Measurements from ENCODE around the gene USPL1. TPM values are rescaled to one million over a fixed set of nuclear protein-coding genes. Genes with fewer than 3 reads are reported as not detected.

Gene USPL1
- total RNA-seq, 6 experiments from 2014 or later = 5.6 to 11.2 (median 8.4) TPM

- ATAC-seq (peak; percentile 72 to 86 (median 78)), DNase-seq (peak in 2 of 3 donors; percentile 43 to 59)
- intact Hi-C loops (cut with DNase I) = no loop called here
- no peaks in the 10 kb centered on the region for H3K4me1 ChIP-seq
- TF ChIP-seq POLR2A (IDR thresholded peaks at IDR 0.05) = no peak
- TF ChIP-seq, protein P1, sequence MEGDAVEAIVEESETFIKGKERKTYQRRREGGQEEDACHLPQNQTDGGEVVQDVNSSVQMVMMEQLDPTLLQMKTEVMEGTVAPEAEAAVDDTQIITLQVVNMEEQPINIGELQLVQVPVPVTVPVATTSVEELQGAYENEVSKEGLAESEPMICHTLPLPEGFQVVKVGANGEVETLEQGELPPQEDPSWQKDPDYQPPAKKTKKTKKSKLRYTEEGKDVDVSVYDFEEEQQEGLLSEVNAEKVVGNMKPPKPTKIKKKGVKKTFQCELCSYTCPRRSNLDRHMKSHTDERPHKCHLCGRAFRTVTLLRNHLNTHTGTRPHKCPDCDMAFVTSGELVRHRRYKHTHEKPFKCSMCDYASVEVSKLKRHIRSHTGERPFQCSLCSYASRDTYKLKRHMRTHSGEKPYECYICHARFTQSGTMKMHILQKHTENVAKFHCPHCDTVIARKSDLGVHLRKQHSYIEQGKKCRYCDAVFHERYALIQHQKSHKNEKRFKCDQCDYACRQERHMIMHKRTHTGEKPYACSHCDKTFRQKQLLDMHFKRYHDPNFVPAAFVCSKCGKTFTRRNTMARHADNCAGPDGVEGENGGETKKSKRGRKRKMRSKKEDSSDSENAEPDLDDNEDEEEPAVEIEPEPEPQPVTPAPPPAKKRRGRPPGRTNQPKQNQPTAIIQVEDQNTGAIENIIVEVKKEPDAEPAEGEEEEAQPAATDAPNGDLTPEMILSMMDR (IDR thresholded peaks at IDR 0.05) = no peak
- no peaks in the 10 kb centered on the region for H3K36me3 ChIP-seq
- no peaks in the 10 kb centered on the region for H3K9me3 ChIP-seq
- no peak overlapping the region for H3K27ac ChIP-seq
- H3K27me3 ChIP-seq = no peaks in the 10 kb centered on the region
- WGBS (ENCODE audit: insufficient coverage, low coverage, low lambda C conversion rate, missing lambda C conversion rate) = 46% methylated on average over 13 of the region's 21 CpGs
- H3K4me3 ChIP-seq = no peak overlapping the region
These were observed 72.8 kb downstream of the USPL1 start for GRCh38 chr13:30690282-30691188.

GRCh38 chr13:30692113-30692512 lies 74.4 kb downstream of the USPL1 start:
- no peak for ATAC-seq
- H3K27ac ChIP-seq = no peak overlapping the region

GRCh38 chr13:30696278-30697176 lies 78.8 kb downstream of the USPL1 start:
- ATAC-seq (peak; percentile 78 to 84 (median 79)), DNase-seq (peak in 2 of 3 donors; percentile 27 to 63)
- TF ChIP-seq, protein P1 (IDR thresholded peaks at IDR 0.05) = no peak
- no peak for TF ChIP-seq POLR2A (IDR thresholded peaks at IDR 0.05)
- 11% methylated on average over 9 of the region's 11 CpGs for WGBS (ENCODE audit: insufficient coverage, low coverage, low lambda C conversion rate, missing lambda C conversion rate)
- intact Hi-C loops (cut with DNase I) = no loop called here
- Histone ChIP-seq H3K4me1 (no peaks in the 10 kb centered on the region), H3K27me3 (no peaks in the 10 kb centered on the region), H3K4me3 (no peak overlapping the region), H3K36me3 (no peaks in the 10 kb centered on the region), H3K9me3 (no peaks in the 10 kb centered on the region), H3K27ac (no peak overlapping the region)

More at GRCh38 chr13:30692113-30692512, 74.4 kb downstream of the USPL1 start:
- no peaks in the 10 kb centered on the region for H3K9me3 ChIP-seq
- H3K4me1 ChIP-seq = no peaks in the 10 kb centered on the region
- DNase-seq = no peak
- no peak for TF ChIP-seq POLR2A (IDR thresholded peaks at IDR 0.05)
- TF ChIP-seq, protein P1 (IDR thresholded peaks at IDR 0.05) = no peak
- H3K27me3 ChIP-seq = no peaks in the 10 kb centered on the region
- 80% methylated on average over 1 of the region's 1 CpG for WGBS (ENCODE audit: insufficient coverage, low coverage, low lambda C conversion rate, missing lambda C conversion rate)
- no peaks in the 10 kb centered on the region for H3K36me3 ChIP-seq
- intact Hi-C loops (cut with DNase I) = no loop called here
- H3K4me3 ChIP-seq = no peak overlapping the region

DNA sequence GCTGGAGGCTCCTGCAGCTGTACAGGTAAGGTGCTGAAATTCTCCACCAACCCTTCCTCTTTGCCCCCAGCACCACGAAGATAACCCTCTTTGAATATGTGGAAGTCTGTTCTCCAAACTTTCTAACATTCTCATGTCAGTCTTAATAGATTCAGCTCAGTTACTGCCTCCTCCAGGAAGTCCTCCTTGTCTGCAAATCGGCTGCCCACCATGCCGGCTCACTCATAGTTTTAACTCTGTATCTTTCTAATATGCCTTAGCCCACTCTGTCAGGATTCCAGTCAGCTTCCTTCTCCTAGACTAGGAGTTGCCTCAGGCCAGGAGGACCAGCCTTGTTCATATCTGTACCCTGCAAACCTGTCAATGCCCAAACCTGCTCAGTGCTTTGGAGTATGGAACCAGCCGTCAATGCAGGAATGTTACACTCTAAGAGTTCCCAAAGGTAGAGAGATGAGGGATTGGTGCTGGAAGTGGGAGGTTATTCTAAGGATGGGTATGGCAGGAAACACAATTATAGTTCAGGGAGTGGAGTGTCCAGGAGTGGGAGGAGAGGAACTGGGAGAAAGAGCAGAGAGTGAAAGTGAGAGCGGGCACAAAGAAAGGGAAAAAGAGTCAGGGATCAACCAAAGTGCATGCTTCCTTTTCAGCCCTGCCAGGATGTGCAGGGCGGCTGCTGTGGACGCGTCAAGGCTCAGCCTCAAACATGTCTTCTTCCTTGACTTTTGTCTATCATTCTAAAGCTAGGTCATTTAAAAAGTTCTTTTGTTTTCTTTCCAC lies 79.6 kb downstream of the USPL1 start:
- 36% methylated on average over 7 of the region's 8 CpGs for WGBS (ENCODE audit: insufficient coverage, low coverage, low lambda C conversion rate, missing lambda C conversion rate)
- ATAC-seq (peak; percentile 49 to 74 (median 66)), DNase-seq (no peak)
- no peaks in the 10 kb centered on the region for H3K27me3 ChIP-seq
- H3K4me3 ChIP-seq = no peak overlapping the region
- no peak overlapping the region for H3K27ac ChIP-seq
- no peak for TF ChIP-seq POLR2A (IDR thresholded peaks at IDR 0.05)
- TF ChIP-seq, protein P1 (IDR thresholded peaks at IDR 0.05) = no peak
- H3K4me1 ChIP-seq = no peaks in the 10 kb centered on the region
- no peaks in the 10 kb centered on the region for H3K9me3 ChIP-seq
- H3K36me3 ChIP-seq = no peaks in the 10 kb centered on the region
- intact Hi-C loops (cut with DNase I) = no loop called here
